ENCODE data around the gene GNB5. TPM values are rescaled to one million over a fixed set of nuclear protein-coding genes. Genes with fewer than 3 reads are reported as not detected.

Gene GNB5
- total RNA-seq, 1 experiment from 2014 or later, result 29.8 TPM

GRCh38 chr15:52207191-52207590 lies 16.0 kb upstream of the GNB5 start:
- WGBS (ENCODE audit: extremely low coverage, insufficient read length, low lambda C conversion rate), result no CpG with 5 or more reads among the region's 1 CpG
- Mint-ChIP-seq H3K27me3 (ENCODE audit: low read depth) (no peaks in the 10 kb centered on the region), H3K4me3 (no peak overlapping the region), H3K9me3 (no peaks in the 10 kb centered on the region), H3K4me1 (peaks cover 11% of the 10 kb centered on the region in 2 experiments), H3K36me3 (ENCODE audit: insufficient read depth in 1 of 3, low read depth in 3 of 3) (peaks cover 4 to 57% (median 32%) of the 10 kb centered on the region in 3 experiments), H3K27ac (no peak overlapping the region)
- H3K27me3 ChIP-seq (ENCODE audit: insufficient read depth, low read length), result no peaks in the 10 kb centered on the region
- no peak overlapping the region for H3K27ac ChIP-seq (ENCODE audit: insufficient read length, low read depth, low read length)
- H4K8ac ChIP-seq (replicated peaks; ENCODE audit: insufficient read length, low read depth, low read length), result no peak overlapping the region
- H2AFZ ChIP-seq (ENCODE audit: low read length), result no peak overlapping the region
- no peak overlapping the region for H3K23ac ChIP-seq (ENCODE audit: insufficient read length, low read depth, low read length)
- TF ChIP-seq CTCF (conservative IDR thresholded peaks at IDR 0.05), result no peak
- no peak overlapping the region for H3T11ph ChIP-seq (ENCODE audit: low read length)
- no peak overlapping the region for H2BK15ac ChIP-seq (ENCODE audit: low read depth, low read length)
- H2BK12ac ChIP-seq (ENCODE audit: insufficient read length, low read depth, low read length), result no peak overlapping the region
- no peak overlapping the region for H3K4me2 ChIP-seq (ENCODE audit: insufficient read depth, insufficient read length, low read length)
- no peak overlapping the region for H3K14ac ChIP-seq (ENCODE audit: insufficient read depth, low read length)
- H2AK5ac ChIP-seq (ENCODE audit: insufficient read length, low read length), result no peak overlapping the region
- no peaks in the 10 kb centered on the region for H3K23me2 ChIP-seq (ENCODE audit: insufficient read length, low read depth, low read length, poor library complexity, severe bottlenecking)
- H4K5ac ChIP-seq (ENCODE audit: insufficient read length, low read depth, low read length), result no peak overlapping the region
- no peak overlapping the region for H3K4ac ChIP-seq (ENCODE audit: low read depth, low read length)
- no peaks in the 10 kb centered on the region for H3K79me2 ChIP-seq (ENCODE audit: insufficient read depth, low read length)
- H2BK5ac ChIP-seq (ENCODE audit: insufficient read length, low read length), result no peak overlapping the region
- no peaks in the 10 kb centered on the region for H4K20me1 ChIP-seq (ENCODE audit: control insufficient read depth, insufficient read depth, insufficient read length)
- no peaks in the 10 kb centered on the region for H3K4me1 ChIP-seq (ENCODE audit: insufficient read depth, low read length)
- H3K18ac ChIP-seq (ENCODE audit: insufficient read length, low read depth, low read length), result no peak overlapping the region
- H3K9me3 ChIP-seq (ENCODE audit: control insufficient read depth, low read depth, low read length), result no peaks in the 10 kb centered on the region
- no peak for DNase-seq
- no peak overlapping the region for H3K9ac ChIP-seq (ENCODE audit: extremely low read depth, insufficient read length, low read length)
- no peak overlapping the region for H2BK20ac ChIP-seq (ENCODE audit: low read depth, low read length, poor library complexity, severe bottlenecking)
- no peak overlapping the region for H2BK120ac ChIP-seq (ENCODE audit: low read depth, low read length, poor library complexity, severe bottlenecking)
- H3K79me1 ChIP-seq (ENCODE audit: insufficient read depth, low read depth, low read length, poor library complexity, severe bottlenecking), result no peaks in the 10 kb centered on the region
- H3K56ac ChIP-seq (ENCODE audit: insufficient read length, low read depth, low read length), result no peak overlapping the region
- no peak overlapping the region for H4K91ac ChIP-seq (ENCODE audit: insufficient read length, low read depth, low read length)

Data from H9 (cell line).